Esophagus muscularis mucosa (tissue), 3 donors: ENCODE results near the gene RNF138.

Source experiments
- CTCF ChIP-seq, 3 experiments: fragments of 200-600 bp in 2 of 3; fragments of 450-650 bp in 1 of 3; sonication (generic) in 2 of 3; IDR thresholded peaks; one replicate each; pipeline ENCODE4 v1.5.1; 2017 to 2019; ENCODE audit warnings: antibody characterized with exemption in 3 of 3, mild to moderate bottlenecking in 2 of 3, moderate library complexity in 1 of 3
- POLR2A ChIP-seq: fragments of 450-650 bp; IDR thresholded peaks from one replicate; pipeline ENCODE4 v1.6.1; 2017; ENCODE audit warnings: antibody characterized with exemption, moderate library complexity, mild to moderate bottlenecking, low read depth

- TF ChIP-seq CTCF (IDR thresholded peaks at IDR 0.05), result no peak
- no peak for TF ChIP-seq POLR2A
These were observed 21.2 kb downstream of the RNF138 start for GRCh38 chr18:32112826-32113225.
